NCI-H526 treated with DMSO at 0.1 percent for 48 hours (cell line): ENCODE data around the gene TMEM9.

Experiments used
- DNase-seq: peaks from one replicate; lab custom pipeline; 2025; lab: John Stamatoyannopoulos, UW

TMEM9 gene

DNA sequence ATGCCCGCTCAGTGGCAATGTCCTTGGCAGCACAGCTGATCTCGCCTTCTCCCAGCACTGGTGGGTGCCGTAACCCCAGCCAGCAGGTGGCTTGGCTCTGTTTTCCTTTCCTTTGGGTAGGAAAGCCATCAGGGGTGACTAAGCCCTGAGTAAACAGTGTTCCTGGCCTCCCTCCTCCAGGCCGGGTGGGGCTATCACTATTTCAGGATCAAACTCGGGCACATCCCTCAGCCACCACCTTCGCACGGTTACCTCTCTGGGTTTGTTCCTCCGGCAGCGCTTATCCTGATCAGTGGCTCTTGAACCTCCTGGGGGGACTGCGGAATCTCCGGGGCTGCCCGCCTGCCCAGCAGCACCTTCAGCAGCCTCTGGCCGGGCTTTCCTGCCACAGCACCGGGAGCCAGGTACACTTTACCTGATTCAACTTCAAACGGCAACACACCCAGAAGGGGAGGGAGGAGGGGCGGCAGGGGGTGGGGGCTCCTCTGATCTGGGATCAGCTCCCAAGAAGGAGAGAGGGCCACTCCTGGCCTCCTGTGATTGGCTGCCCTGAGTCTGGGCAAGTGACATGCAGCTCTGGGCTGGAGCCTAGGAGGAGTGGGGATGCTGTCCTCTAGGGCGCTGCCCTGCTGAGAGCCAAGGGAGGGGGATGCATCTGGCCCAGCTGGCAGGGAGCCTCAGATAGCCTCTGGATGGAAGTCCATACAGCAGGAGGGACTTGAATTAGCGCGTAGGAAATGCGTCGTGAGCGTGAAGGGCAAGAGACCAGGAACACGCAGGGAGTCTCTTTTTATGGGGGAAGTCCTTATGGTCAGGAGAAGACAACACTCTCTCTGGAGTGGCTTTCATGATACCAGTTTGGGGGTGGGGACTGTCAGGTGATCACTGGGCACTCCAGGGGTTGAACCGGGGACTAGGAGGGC is 27.2 kb downstream of the TMEM9 start, which contains the start of gene ASCL5:
TSS of gene ASCL5 (minus strand) at position 353 of the 923 bp plus-strand sequence. CDS start 11,812 bp downstream, outside the sequence.
- no peak for DNase-seq

DNA sequence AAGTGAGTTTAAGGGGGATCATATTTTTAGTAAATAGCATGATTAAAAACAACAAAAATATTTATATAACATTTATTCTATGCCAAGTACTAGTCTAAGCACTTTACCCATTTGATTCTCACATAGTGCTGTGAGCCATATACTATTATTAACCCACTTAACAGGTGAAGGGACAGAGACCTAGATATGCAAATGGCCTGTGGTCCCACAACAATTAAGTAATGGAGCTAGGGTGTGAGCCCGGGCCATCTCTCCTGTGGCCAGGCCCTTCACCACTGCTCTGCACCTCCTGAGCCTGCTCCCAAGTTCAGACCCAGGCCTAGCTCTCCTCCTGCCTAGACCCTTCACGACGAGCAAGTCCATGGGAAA is 27.8 kb downstream of the TMEM9 start:
- DNase-seq = no peak

DNA sequence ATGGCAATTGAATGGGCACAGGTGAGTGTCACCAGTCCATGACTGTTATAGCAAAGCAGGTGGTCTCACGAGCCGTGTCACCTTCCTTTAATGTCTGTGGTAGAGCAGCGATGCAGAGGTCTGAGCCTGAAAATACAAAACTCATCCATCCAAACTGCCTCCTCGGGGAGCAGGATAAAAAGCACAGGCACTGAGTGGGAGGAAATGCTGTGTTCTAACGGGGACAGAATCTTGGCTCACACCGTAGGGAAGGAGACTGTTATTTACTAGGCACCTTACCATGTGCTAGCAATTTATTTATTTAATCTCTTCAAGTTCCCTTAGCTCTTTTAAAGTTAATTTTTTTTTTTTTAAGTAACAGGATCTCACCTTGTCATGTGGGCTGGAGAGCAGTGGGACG is 28.5 kb downstream of the TMEM9 start:
- no peak for DNase-seq

DNA sequence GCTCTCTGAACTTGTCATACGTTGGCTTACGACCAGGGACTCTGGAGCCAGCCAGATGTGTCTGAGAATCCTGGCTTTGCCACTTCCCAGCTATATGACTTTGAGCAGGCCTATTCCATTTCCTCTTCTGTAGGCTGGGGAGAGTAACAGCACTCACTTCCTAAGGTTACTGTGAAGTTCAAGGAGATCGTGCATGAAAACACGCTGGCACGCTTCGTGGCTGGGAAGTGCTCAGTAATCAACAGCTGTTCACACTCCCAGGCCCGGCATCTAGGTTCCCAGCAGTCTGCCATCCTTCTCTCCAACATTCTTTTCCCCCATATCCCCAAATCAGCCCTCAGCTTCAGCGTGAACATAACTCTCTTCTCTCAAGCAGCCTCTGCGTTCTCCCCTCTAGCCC is 29.3 kb downstream of the TMEM9 start:
- DNase-seq = no peak

DNA sequence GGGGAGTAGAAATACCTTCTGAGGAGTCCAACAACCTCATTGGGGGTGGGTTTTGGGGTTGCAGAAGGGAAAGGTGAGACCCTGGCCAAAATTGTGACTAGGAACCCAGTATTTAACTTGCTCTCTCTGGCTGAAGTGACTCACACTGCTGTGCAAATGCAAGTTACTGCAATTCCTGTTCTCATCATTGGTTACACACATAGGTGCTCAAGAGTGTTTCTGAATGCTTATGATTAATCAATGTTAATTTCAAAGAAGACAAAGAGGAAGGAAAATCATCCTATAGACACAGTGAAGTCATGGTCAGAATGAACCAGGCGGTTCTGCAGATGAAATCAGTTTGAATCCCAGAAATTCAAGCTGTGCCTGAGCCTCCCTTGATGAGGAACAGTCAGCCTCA is 30.4 kb downstream of the TMEM9 start:
- DNase-seq = no peak

DNA sequence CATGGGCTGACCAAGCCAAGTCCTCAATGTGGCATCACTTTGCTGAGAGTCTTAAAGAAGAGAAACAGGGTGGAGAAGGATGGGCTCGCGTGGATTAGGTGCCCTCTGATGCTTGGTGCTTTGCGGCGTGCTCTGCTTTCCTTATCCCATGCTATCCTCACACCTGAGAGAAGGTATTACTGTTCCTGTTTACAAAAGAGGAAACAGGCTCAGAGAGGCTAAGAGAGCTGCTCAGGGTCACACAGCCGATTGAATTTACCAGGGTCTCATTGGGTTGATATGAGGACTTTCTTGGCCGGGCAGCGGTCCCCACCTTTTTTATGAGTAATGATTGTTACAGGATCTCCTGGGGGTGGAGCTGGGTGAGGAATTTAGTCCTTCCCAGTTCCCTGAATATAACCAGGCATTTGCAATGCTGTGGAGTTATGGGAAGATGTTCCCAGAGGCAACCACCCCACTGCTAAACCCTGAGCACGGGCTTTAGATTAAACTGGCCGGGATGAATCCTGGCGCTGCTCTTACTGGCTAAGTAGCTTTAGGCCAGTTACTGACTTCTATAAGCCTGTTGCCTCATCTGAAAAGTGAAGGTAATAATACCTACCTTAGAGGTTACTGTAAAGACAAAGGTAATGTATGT is 31.8 kb downstream of the TMEM9 start:
- no peak for DNase-seq

DNA sequence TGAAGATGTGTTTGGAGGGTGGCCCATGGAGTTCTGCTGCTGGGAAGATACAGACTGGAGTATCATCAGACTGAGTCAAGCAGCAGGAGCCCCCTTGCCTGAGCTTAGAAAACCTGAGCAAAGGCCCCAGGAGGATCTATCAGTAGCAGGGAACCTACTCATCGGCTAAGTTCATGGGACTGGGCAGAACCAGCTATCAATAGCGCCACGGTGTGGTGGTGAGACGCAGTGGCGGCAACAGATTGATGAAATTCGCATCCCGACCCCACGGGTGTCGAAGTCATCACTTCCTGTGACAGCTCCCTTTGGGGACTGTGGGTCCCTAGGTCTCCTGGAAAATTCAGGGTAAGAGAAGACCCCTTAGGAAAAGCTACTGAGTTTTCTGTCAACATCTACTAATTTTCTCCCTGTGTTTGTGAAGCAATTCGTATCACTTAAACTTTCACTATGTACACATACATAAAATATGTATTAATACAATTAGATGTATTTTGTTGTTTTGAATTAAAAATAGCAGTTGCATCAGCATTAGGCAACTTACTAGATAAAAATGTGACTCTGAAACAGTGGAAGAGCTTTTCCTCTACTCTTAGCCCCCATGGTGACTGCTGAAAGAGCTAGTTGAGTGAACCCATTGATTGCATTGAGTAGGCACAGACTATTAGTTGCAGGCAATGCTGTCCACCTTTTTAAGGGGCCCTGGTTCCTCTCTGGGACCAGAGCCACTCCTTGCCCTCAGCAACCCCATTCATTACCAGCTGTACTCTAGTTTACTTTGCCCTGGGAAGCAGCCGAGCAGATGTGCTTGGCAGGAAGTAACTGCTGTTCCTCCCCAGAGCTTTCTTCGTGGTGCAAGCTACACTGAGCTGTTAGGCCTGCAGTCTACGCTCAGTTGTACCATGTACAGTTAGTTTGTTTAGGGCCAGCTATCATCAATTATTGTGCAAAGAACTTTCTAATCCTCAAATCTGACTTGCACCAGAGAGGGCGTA is 34.8 kb downstream of the TMEM9 start:
- DNase-seq = peak; percentile 6

DNA sequence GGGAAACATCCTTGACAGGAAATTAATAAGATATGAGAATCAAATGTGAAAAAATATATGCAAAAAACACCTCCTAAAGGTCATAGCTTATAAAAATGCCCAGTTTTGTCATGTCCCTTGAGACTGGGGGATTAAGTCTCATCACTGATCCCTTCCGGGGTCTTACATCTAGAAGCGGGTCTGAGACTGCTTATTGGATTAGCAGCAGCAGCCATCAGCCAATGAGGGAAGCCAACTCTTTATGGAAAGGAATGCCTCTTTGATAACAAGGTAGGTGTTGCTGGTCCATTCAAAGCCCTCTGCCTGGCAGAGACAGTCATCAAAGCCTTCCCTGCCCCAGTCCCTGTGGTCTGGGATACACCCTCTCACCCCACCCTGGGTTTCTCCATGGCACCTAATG is 38.2 kb downstream of the TMEM9 start:
- no peak for DNase-seq

DNA sequence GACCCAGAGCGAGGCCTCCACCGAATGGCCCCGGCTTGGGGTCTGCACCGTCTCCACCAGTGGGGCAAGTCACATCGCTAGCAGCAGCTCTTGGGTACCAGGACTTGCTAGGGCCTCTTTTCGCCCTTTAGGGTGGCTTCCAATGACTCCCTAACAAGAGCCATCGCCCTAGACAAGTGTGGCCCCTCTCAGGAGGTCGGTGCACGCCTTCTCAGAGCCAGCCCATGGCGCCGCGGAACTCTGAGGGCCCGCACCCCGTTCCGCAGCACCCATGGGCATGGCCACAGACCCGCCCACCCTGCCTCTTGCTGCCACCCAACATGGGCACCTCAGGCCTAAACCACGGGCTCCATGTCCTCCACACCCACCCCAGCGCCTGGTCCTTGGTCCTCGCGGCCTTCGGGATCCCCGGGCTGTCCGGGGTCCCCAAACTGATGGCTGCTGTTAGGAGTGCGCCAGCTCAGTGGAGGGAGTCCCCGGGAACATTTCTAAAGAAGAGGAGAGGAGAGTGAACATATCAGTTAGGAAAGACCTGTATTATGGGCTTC is 38.8 kb downstream of the TMEM9 start:
- DNase-seq = no peak

DNA sequence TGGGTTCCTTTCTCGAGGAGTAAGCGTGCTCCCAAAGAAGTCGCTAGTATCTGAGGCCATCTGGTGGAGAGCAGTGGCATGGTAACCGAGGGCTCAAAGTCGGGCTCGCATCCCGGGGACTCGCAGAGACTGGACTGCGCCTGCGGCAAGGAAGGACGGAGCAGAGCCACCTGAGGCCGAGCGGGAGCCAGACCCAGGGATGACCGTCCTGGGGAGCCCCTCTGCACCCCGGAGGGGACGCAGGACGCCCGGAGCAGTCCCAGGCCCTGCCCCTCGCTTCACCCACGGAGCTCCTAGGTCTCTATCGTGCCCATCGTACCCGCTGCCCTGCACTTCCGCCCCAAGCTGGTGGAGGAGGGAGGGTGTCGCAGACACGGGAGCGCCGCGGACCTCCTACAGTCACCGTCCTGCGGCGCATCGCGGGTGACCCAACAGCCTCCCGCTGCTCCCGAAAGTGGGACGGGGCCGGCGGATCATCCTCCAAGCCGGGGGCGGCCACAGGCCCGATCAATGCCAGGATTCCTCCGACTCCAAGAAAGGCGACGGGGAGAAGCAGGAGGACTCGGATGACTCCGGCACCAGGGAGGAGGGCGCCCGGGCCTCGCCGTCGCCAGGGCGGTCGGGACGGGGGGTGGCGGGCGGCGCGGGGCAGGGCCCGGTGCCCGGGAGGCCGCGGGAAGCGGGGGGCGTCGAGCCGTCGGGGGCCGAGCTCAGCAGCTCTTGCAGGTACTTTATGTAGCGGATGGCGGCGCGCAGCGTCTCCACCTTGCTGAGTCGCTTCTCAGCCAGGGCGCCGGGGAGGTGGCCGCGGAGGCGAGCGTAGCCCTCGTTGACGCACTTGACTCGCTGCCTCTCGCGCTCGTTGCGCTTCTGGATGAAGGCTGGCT is 39.8 kb downstream of the TMEM9 start:
- DNase-seq = peak; percentile 87

DNA sequence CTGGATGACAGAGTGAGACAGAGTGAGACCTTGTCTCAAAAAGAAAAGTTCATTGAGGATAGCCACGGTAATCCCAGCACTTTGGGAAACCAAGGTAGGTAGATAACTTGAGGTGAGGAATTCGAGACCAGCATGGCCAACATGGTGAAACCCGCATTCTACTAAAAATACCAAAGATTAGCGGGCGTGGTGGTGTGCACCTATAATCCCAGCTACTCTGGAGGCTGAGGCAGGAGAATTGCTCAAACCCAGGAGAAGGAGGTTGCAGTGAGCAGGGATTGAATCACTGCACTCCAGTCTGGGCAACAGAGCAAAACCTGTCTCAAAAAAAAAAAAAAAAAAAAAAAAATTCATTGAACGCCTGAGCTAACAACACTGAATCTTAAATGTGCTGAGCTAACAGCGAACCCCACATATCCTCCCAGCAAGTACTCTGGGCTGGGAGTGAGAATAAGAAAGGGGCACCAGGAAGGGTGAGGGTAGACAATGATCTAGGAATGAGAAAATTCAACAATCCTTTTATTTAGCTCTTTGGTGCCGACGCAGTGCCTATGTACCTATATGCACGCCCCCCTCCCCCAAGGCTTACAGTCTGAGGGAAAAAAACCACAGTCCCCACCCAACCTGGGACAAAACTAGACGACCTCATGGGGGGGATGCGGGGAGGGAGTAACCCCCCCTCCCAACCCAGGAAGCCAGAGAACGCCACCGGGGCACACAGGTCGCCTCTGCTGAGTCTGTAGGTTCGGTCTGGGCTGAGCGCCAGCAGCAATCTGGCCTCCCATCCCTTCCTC is 40.6 kb downstream of the TMEM9 start:
- DNase-seq = no peak

DNA sequence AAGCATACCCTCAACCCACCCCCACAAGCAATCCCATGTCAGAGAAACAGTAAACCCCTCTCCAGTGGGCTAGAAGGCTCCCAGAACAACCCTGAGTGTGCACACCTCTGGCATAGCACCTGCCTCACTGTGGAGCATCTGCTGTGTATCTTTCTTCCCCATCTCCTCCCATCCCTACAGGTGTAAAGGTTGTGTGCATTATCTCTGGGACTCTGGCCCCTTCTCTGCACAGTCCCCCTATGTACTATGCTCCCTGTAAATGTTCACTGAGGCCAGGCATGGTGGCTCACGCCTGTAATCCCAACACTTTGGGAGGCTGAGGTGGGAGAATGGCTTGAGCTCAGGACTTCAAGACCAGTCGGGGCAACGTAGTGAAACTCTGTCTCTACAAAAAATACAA is 41.3 kb downstream of the TMEM9 start:
- no peak for DNase-seq

DNA sequence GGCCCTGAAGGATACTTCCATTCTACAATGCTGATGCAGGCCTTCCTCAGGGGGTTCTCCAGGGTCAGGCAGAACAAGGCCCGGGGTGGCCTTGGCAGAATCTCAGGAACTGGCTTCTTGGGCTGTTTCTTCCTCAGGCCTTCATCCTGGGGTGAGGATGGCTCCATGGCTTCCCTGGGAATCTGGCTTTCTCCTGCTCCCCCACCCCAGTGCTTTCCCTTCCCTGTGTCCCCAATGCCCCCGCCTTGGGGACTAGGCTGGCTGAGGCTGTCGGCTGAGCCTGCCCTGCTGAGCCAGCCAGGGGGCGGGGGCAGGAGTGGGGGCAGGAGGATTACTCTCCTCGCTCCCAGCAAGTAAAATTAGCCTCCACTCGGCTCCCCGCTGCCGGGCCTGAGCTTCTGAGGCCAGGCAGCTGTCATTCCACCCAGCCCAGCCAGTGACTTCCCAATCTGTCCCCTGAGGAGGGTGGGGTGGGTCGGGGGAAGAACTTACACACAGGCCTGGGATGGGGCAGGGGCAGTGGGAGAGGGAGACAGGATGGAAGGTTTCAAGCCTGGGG is 42.0 kb downstream of the TMEM9 start, which contains the start of gene CACNA1S:
TSS of gene CACNA1S (minus strand) at position 254 of the 559 bp plus-strand sequence. CDS start at position 167, 87 bp downstream.
- DNase-seq = no peak

DNA sequence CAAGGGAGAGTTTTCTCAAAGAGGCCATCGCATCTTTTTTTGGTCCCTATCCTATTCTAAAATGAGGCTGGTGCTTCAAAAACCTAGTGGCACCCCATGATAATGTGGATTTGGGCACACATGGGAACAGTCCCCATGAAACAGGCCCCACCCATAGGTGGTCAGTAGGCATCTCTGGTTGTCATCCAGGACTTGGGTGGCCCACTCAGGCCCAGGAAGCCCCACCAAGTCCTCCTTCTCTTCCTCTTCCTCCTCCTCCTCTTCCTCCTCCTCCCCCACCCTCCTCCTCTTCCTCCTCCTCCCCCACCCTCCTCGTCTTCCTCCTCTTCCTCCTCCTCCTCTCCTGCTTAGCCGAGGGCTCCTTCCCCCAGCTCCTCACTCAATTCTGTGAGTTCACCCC is 42.6 kb downstream of the TMEM9 start:
- DNase-seq = no peak

DNA sequence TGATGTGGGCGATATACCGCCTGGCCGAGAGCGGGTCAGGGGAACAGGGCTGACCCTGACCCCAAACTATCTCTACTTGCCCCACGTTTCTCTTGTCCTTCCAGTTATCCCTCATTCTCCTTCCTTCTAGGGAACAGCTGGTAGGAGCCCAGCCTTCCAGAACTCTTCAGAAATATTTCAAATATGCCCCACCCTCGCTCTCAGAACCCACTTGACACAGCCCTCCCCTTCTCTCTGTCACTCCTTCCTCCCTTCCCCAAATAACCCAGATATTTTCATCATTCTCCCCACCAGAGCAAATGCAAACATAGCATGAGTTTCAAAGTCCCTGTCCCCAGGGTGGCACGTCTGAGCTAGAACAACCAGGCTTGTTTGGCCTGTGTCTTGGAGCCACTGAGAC is 43.1 kb downstream of the TMEM9 start:
- DNase-seq = no peak

DNA sequence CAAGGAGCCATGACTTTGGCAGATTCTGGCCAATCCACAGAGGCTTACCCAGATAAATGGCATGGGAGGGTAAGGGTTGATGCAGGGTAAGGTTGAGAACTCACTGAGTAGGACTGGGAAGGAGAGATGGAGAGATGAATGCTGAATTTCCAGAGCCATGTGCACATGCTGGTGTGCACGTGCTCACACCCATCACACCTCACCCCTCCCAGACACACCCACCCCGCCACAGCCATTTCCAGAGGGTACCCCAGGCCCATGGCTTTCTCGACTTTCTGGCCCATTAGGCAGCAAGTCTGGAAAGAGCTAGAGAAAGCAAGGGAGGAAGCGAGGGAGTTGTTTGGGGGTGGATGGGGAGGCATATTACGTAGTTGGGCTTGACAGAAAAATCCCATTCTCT is 43.7 kb downstream of the TMEM9 start:
- DNase-seq = no peak

DNA sequence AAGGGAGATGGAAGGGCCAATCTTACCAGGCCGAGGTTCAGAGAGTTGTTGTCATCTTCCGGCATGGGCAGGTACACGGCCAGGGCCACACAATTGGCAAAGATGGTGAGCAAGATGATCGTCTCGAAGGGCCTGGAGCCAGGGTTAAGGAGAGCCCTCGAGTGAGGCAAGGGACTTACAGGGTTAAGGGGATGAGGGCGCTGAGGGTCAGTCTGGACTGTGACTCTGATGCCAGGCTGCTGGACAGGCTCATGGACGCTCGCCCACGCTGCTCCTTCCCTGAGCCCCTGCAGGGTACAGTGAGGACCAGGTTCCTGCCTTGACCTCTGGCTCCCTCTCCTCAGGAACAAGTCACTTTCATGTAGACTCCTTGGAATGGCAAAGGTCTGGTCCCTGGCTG is 44.1 kb downstream of the TMEM9 start:
- DNase-seq = no peak

DNA sequence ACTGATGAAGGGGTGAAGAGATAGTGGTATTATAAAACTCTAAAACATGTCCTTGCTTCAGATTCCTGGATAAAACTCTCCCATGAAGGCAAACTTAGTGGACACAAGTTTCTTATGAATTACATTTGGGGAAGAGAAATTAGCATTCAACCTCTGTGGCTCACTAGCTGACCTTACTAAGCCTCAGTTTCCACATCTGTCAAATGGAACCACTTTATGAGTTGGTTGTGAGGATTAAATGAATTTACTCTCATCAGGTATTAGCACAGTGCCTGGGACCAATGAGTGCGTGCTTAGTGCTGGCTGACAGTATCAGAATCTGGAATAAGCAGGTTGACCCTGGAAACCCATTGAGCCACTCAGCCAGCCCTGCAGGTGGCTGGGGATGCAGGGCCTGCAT is 44.6 kb downstream of the TMEM9 start:
- no peak for DNase-seq

DNA sequence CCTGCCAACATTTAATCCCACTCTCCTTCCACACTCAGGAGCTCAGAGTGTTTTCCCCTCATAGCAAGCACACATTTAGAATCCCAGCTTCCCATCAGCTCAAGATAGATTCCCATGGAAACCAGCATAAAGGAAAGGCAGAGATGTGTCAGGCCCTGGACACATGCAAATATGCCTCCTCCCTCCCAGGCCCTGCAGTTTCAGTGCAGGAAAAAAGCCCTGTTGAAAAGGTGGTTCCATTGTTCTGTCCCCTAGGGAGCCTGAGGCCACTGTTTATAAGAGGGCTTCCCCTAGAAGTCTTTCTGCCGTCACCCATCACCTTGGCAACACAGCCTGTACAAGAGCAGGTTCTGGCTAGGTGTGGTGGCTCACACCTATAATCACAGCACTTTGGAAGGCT is 45.7 kb downstream of the TMEM9 start:
- DNase-seq = peak; percentile 42

DNA sequence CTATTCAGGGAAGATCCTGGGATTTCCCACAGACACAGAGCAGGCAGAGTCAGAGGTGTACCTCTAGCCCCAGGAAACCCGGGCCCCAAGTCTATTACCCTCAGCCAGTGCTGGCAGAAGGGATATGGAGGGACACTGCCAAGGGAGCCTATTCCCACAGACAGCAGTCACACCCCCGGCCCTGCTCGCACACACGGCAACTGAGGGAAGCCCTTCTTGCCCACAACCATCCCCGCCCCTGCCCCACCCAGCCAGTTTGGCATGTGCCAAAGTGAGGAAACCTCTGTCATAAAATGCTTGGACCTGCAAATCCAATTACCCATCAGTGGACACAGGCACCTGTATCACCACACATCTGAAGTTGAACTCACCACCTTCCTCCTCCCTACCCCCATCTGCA is 48.6 kb downstream of the TMEM9 start:
- DNase-seq = no peak
